ENCODE measurements around the gene ARHGAP44.
A peak's percentile ranks its signal among the peaks of the same experiment; 100 is the strongest.

The ARHGAP44 gene

DNA sequence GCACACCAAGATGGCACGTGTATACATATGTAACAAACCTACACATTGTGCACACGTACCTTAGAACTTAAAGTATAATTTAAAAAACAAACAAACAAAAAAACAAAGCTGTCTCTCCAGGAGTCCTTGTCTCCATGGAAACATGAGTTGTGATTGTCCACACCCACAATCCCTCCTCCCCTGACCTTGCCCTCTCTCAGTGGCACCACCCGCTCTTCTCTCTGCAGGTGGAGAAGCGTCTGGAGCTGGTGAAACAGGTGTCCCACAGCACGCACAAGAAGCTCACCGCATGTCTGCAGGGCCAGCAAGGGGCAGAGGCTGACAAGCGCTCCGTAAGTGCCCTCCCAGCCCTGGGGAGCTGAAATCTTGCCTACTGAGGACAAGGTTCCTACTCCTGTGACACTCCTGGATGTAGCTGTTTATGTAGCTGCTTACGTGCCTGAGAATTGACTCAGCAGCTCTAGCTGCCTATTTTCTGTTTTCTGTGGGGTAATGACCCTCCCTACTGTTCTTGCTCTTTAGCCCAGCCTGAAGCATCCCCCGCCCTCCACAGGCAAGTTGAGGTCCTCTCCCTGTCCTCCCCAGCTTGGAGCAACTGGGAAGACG is 107.0 kb downstream of the ARHGAP44 start:
- no peak for DNase-seq (ENCODE audit: low read depth)
- no peak overlapping the region for H3K4me3 ChIP-seq (ENCODE audit: low read depth, low read length)
- TF ChIP-seq, protein P1, sequence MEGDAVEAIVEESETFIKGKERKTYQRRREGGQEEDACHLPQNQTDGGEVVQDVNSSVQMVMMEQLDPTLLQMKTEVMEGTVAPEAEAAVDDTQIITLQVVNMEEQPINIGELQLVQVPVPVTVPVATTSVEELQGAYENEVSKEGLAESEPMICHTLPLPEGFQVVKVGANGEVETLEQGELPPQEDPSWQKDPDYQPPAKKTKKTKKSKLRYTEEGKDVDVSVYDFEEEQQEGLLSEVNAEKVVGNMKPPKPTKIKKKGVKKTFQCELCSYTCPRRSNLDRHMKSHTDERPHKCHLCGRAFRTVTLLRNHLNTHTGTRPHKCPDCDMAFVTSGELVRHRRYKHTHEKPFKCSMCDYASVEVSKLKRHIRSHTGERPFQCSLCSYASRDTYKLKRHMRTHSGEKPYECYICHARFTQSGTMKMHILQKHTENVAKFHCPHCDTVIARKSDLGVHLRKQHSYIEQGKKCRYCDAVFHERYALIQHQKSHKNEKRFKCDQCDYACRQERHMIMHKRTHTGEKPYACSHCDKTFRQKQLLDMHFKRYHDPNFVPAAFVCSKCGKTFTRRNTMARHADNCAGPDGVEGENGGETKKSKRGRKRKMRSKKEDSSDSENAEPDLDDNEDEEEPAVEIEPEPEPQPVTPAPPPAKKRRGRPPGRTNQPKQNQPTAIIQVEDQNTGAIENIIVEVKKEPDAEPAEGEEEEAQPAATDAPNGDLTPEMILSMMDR (IDR thresholded peaks at IDR 0.05; ENCODE audit: low read depth, low read length, missing control alignments), result no peak

DNA sequence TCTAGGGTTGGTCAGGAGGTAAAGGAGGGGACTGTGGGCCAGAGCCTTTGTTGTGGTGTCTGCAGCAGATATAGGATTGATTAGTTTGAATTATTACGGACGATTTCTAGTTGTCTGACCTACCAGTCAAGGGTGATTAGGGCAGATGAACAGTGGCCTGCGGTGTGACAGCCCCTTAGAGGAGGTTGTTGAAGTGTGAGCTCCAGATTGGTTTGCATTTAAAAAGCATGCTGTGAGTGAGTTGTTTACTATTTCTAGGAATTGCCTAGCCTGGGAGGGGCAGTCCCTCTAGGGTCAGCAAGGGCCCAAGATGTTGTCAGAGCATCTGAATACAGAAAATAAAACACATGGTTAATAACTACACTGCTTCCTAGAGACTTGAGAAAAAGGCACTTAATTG is 108.8 kb downstream of the ARHGAP44 start:
- DNase-seq (ENCODE audit: low read depth), result no peak
- H3K4me3 ChIP-seq (ENCODE audit: low read depth, low read length), result no peak overlapping the region
- TF ChIP-seq, protein P1 (IDR thresholded peaks at IDR 0.05; ENCODE audit: low read depth, low read length, missing control alignments), result no peak

DNA sequence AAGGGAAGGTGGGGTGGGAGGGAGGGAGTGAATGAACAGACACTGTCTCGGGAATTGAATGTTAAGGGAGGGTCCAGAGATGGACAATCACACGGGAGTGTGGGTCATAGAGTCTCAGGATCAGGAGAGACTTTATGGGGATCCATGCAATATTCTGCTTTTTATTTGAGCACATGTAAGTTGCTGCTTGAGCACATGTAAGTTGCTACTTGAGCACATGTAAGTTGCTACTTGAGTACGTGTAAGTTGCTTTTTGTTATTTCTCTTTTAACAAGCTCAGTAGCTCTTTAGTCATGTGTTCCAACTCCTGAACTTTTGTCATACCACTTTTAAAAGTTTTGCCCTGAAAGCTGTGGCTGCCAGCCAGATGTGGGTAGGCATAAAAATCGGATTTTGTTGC is 110.3 kb downstream of the ARHGAP44 start:
- H3K4me3 ChIP-seq (ENCODE audit: low read depth, low read length), result no peak overlapping the region
- DNase-seq (ENCODE audit: low read depth), result no peak
- TF ChIP-seq, protein P1 (IDR thresholded peaks at IDR 0.05; ENCODE audit: low read depth, low read length, missing control alignments), result no peak

DNA sequence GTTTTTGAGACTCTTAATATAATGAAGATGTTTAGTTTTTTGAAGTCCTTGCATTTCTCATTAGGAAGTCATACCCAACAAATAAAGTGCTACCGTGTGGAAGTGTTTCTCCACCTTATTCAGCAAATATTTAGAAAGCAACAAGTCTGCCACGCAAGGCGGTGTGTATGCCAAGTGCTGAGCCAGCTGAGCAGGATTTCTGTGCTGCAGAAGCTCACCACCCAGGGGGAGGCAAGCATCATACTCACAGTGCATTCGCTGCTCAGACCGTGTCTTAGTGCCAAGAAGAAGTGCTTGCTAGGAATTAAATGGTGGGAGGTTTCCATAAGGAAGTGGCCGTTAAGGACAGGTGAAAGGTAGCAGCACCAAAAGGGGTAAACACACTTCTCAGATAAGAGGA is 111.2 kb downstream of the ARHGAP44 start:
- DNase-seq (ENCODE audit: low read depth), result no peak
- no peak overlapping the region for H3K4me3 ChIP-seq (ENCODE audit: low read depth, low read length)
- TF ChIP-seq, protein P1 (IDR thresholded peaks at IDR 0.05; ENCODE audit: low read depth, low read length, missing control alignments), result no peak

DNA sequence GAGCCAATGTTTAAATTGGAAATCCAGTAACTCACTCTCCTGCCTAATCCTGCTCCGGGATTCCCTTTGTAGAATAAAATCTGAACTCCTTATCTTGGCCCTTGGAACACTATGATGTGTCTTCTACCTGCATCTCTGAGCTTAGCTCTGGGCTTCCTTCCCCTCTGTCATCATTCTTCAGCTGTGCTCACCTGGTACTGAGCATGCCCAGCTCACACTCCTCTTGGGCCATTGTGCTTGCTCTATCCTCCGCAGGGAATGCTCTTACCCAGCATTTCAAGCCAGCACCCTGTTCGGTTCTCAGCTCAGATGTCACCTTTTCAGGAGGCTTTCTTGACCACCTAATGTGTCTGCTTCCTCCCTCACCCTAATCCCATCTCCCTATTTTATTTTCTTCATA is 112.7 kb downstream of the ARHGAP44 start:
- no peak overlapping the region for H3K4me3 ChIP-seq (ENCODE audit: low read depth, low read length)
- DNase-seq (ENCODE audit: low read depth), result no peak
- TF ChIP-seq, protein P1 (IDR thresholded peaks at IDR 0.05; ENCODE audit: low read depth, low read length, missing control alignments), result no peak

DNA sequence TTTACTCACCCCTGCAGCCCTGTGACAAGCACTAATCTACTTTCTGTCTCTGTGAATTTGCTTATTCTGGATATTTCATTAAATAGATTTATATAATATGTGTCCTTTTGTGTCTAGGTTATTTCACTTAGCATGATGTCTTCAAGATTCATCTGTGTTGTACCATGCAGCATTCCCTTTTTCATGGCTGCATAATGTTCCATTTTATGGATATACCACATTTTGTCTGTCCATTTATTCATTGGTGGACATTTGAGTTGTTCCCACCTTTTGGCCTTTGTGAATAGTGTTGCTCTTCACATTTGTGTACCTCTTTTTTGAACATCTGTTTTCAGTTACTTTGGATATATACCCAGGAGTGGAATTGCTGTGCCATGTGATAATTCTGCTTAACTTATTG is 118.2 kb downstream of the ARHGAP44 start:
- DNase-seq (ENCODE audit: low read depth), result no peak
- no peak overlapping the region for H3K4me3 ChIP-seq (ENCODE audit: low read depth, low read length)
- TF ChIP-seq, protein P1 (IDR thresholded peaks at IDR 0.05; ENCODE audit: low read depth, low read length, missing control alignments), result no peak

DNA sequence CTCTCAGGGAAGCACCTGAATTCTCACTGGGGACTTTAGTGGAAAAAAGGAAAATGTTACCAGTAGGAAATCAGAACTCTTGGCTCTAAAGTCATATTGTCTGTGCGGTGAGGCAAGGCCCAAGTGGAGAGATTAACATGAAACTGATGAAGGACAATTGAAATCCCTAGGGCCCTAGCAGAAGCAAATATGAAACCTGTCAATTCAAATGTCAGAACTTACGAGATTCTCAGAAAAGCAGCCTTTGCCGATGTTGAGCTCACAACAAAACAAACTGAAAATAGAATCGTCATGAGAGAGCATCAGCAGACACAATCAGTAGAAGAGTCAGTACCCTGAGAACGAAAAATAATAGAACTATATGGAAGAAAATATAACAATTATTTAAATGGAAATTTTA is 119.7 kb downstream of the ARHGAP44 start:
- DNase-seq (ENCODE audit: low read depth), result peak; percentile 16
- TF ChIP-seq, protein P1 (IDR thresholded peaks at IDR 0.05; ENCODE audit: low read depth, low read length, missing control alignments), result no peak
- no peak overlapping the region for H3K4me3 ChIP-seq (ENCODE audit: low read depth, low read length)

Measured in GM12864 (cell line).